Measurements from ENCODE around the gene MLIP.

MLIP gene

DNA sequence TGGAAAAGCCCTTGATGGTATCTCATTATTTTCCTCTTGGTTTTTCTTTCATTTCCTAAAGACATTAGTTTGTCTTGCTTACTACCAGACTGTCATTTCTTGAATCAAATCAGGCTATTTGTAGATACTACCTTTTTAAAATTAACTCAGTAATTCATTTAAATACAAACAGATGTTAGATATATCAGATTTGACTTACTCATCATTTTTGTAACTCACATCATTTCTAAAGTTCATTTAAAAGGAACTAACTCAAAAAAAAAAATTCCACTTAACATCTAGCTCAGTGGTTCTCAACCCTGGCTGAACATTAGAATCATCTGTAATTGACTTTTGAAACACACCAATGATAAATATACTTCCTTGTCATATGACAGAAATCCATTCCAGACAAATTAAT is 148.8 kb downstream of the MLIP start:
- Histone ChIP-seq H3K4me3 (ENCODE audit: low read depth in 1 of 2, low read length in 2 of 2) (no peak overlapping the region), H3K4me1 (ENCODE audit: control insufficient read depth in 1 of 2, insufficient read depth in 2 of 2, low read length in 2 of 2) (no peaks in the 10 kb centered on the region), H3K27ac (ENCODE audit: low read depth, low read length) (no peak overlapping the region), H3K9me3 (ENCODE audit: control insufficient read depth in 1 of 2, low read length in 2 of 2) (no peaks in the 10 kb centered on the region), H3K27me3 (ENCODE audit: control insufficient read depth in 1 of 2, insufficient read depth in 2 of 2, low read length in 2 of 2) (no peaks in the 10 kb centered on the region), H3K9ac (ENCODE audit: low read depth in 1 of 2, low read length in 2 of 2) (no peak overlapping the region), H3K36me3 (ENCODE audit: control insufficient read depth in 1 of 2, insufficient read depth in 2 of 2, low read length in 2 of 2) (no peaks in the 10 kb centered on the region)

- Histone ChIP-seq H3K27ac (ENCODE audit: low read depth, low read length) (no peak overlapping the region), H3K9ac (ENCODE audit: low read depth in 1 of 2, low read length in 2 of 2) (no peak overlapping the region), H3K36me3 (ENCODE audit: control insufficient read depth in 1 of 2, insufficient read depth in 2 of 2, low read length in 2 of 2) (no peaks in the 10 kb centered on the region), H3K27me3 (ENCODE audit: control insufficient read depth in 1 of 2, insufficient read depth in 2 of 2, low read length in 2 of 2) (no peaks in the 10 kb centered on the region), H3K4me3 (ENCODE audit: low read depth in 1 of 2, low read length in 2 of 2) (no peak overlapping the region), H3K9me3 (ENCODE audit: control insufficient read depth in 1 of 2, low read length in 2 of 2) (no peaks in the 10 kb centered on the region), H3K4me1 (ENCODE audit: control insufficient read depth in 1 of 2, insufficient read depth in 2 of 2, low read length in 2 of 2) (no peaks in the 10 kb centered on the region)
These were observed 151.3 kb downstream of the MLIP start for GRCh38 chr6:54262499-54262898.

- Histone ChIP-seq H3K9me3 (ENCODE audit: control insufficient read depth in 1 of 2, low read length in 2 of 2) (no peaks in the 10 kb centered on the region), H3K36me3 (ENCODE audit: control insufficient read depth in 1 of 2, insufficient read depth in 2 of 2, low read length in 2 of 2) (no peaks in the 10 kb centered on the region), H3K27me3 (ENCODE audit: control insufficient read depth in 1 of 2, insufficient read depth in 2 of 2, low read length in 2 of 2) (no peaks in the 10 kb centered on the region), H3K4me1 (ENCODE audit: control insufficient read depth in 1 of 2, insufficient read depth in 2 of 2, low read length in 2 of 2) (no peaks in the 10 kb centered on the region), H3K27ac (ENCODE audit: low read depth, low read length) (no peak overlapping the region), H3K4me3 (ENCODE audit: low read depth in 1 of 2, low read length in 2 of 2) (no peak overlapping the region), H3K9ac (ENCODE audit: low read depth in 1 of 2, low read length in 2 of 2) (no peak overlapping the region)
These were observed 151.7 kb downstream of the MLIP start for GRCh38 chr6:54262971-54263370.

DNA sequence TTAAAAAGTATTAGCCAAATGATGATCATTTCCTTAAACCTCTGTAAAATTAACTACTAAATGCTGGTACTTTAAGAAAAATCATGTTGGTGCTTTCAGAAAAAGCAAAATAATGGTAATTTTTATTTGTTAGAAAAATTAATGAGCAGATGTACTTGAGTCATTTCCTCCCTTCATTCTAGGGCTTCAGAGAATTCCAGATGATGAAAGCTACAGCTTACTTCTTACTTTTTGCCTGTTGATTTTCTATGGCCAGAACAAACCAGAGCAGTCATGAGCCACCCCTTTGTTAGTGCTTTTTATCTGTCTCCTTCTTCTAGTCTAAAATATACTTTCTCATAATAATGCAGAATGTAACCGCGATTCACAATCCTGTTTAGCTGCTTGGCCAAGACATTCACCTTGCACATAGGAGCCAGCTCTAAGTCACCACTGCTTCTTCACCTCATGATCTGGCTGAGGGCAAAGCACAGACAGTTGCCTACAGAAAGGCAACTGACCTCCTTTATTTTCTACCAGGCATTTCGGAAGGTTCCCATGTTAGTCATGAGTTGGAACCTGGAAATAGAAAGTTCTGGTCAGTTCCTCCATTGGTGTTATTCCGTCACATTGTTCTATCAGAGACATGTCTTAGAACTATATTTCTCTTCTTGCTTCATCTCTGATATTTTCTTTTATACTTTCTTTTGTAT is 153.5 kb downstream of the MLIP start:
- no peaks in the 10 kb centered on the region for H3K4me1 ChIP-seq (ENCODE audit: control insufficient read depth in 1 of 2, insufficient read depth in 2 of 2, low read length in 2 of 2)
- no peak overlapping the region for H3K4me3 ChIP-seq (ENCODE audit: low read depth in 1 of 2, low read length in 2 of 2)
- H3K27me3 ChIP-seq (ENCODE audit: control insufficient read depth in 1 of 2, insufficient read depth in 2 of 2, low read length in 2 of 2), result no peaks in the 10 kb centered on the region
- no peaks in the 10 kb centered on the region for H3K9me3 ChIP-seq (ENCODE audit: control insufficient read depth in 1 of 2, low read length in 2 of 2)
- H3K9ac ChIP-seq (ENCODE audit: low read depth in 1 of 2, low read length in 2 of 2), result no peak overlapping the region
- no peaks in the 10 kb centered on the region for H3K36me3 ChIP-seq (ENCODE audit: control insufficient read depth in 1 of 2, insufficient read depth in 2 of 2, low read length in 2 of 2)
- no peak overlapping the region for H3K27ac ChIP-seq (ENCODE audit: low read depth, low read length)

DNA sequence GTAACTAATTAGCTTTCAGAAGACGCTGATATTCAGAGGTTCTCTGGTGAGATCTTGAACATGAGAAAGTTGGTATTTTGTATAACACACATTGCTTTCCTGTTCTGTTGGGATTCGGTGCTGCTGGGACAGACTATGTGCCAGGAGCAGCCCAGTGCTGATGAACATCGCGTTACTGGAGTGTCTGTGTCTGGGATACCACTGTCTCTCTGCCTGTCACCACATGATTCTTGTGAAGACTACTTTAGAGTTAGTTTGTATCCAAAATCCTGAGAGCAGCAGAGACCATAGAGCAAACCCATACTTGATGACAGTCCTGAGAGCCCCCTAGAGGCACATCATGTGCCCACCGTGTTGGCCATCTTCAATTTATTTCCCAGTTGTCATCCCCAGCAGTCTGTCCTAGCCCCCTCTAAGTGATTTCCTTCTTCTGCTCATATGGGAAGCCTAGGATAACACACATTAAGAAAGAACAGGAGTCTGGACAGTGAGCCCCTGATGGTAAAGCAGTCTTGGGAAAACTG is 155.2 kb downstream of the MLIP start:
- Histone ChIP-seq H3K9ac (ENCODE audit: low read depth in 1 of 2, low read length in 2 of 2) (no peak overlapping the region), H3K36me3 (ENCODE audit: control insufficient read depth in 1 of 2, insufficient read depth in 2 of 2, low read length in 2 of 2) (no peaks in the 10 kb centered on the region), H3K9me3 (ENCODE audit: control insufficient read depth in 1 of 2, low read length in 2 of 2) (no peaks in the 10 kb centered on the region), H3K4me3 (ENCODE audit: low read depth in 1 of 2, low read length in 2 of 2) (no peak overlapping the region), H3K27ac (ENCODE audit: low read depth, low read length) (no peak overlapping the region), H3K27me3 (ENCODE audit: control insufficient read depth in 1 of 2, insufficient read depth in 2 of 2, low read length in 2 of 2) (no peaks in the 10 kb centered on the region), H3K4me1 (ENCODE audit: control insufficient read depth in 1 of 2, insufficient read depth in 2 of 2, low read length in 2 of 2) (no peaks in the 10 kb centered on the region)

DNA sequence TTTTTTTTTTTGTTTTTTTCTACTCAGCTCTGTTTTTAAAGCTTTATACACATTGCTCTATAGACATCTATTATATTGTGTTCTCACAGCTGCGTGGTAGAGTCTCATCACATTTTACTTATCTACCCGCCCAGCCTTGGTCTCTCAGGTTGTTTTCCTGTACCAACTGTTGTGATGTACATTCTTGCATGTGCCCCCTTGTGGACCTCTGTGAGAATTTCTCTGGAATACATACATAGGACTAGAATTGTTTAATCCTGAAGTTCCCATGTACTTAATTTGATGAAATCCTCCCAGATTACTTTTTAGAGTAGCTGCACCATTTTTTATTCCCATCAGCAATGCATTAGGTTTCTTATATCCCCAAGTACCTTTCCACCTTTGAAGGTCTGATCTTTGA is 156.6 kb downstream of the MLIP start:
- Histone ChIP-seq H3K9me3 (ENCODE audit: control insufficient read depth in 1 of 2, low read length in 2 of 2) (no peaks in the 10 kb centered on the region), H3K9ac (ENCODE audit: low read depth in 1 of 2, low read length in 2 of 2) (no peak overlapping the region)

DNA sequence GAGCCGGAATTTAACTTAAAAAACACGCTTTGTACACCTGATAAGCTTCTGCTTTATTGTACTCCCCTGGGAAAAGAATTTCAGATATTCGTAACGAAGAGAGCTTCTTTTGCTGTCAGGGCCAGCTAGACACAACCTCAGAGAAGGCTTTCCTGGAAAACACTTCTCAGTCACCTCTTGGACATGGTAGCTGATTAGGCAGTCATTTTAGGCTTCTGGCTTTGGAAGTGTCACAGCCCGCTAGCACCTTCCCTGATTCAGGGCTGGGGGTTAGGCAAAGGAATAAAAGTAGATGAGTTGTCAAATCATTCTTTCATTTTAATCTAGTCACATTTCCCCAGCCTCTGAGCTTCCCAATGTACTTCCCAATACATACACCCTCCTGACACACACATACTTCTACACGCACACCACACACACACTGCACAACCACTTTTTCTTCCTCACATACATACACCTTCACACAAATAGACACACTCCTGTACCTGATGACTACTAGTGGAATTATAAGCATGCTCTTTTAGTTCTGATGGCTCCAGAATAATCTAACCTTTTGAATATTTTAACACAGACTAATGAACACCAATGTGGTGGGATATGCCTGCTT is 162.1 kb downstream of the MLIP start:
- Histone ChIP-seq H3K9me3 (ENCODE audit: control insufficient read depth in 1 of 2, low read length in 2 of 2) (no peaks in the 10 kb centered on the region), H3K4me3 (ENCODE audit: low read depth in 1 of 2, low read length in 2 of 2) (no peak overlapping the region), H3K9ac (ENCODE audit: low read depth in 1 of 2, low read length in 2 of 2) (no peak overlapping the region), H3K36me3 (ENCODE audit: control insufficient read depth in 1 of 2, insufficient read depth in 2 of 2, low read length in 2 of 2) (no peaks in the 10 kb centered on the region), H3K4me1 (ENCODE audit: control insufficient read depth in 1 of 2, insufficient read depth in 2 of 2, low read length in 2 of 2) (no peaks in the 10 kb centered on the region), H3K27me3 (ENCODE audit: control insufficient read depth in 1 of 2, insufficient read depth in 2 of 2, low read length in 2 of 2) (no peaks in the 10 kb centered on the region), H3K27ac (ENCODE audit: low read depth, low read length) (no peak overlapping the region)

More for the DNA sequence above, 156.6 kb downstream of the MLIP start:
- Histone ChIP-seq H3K27ac (ENCODE audit: low read depth, low read length) (no peak overlapping the region), H3K27me3 (ENCODE audit: control insufficient read depth in 1 of 2, insufficient read depth in 2 of 2, low read length in 2 of 2) (no peaks in the 10 kb centered on the region), H3K4me1 (ENCODE audit: control insufficient read depth in 1 of 2, insufficient read depth in 2 of 2, low read length in 2 of 2) (no peaks in the 10 kb centered on the region), H3K36me3 (ENCODE audit: control insufficient read depth in 1 of 2, insufficient read depth in 2 of 2, low read length in 2 of 2) (no peaks in the 10 kb centered on the region), H3K4me3 (ENCODE audit: low read depth in 1 of 2, low read length in 2 of 2) (no peak overlapping the region)

- no peaks in the 10 kb centered on the region for H3K36me3 ChIP-seq (ENCODE audit: control insufficient read depth in 1 of 2, insufficient read depth in 2 of 2, low read length in 2 of 2)
- H3K27me3 ChIP-seq (ENCODE audit: control insufficient read depth in 1 of 2, insufficient read depth in 2 of 2, low read length in 2 of 2), result no peaks in the 10 kb centered on the region
- H3K4me1 ChIP-seq (ENCODE audit: control insufficient read depth in 1 of 2, insufficient read depth in 2 of 2, low read length in 2 of 2), result no peaks in the 10 kb centered on the region
These were observed 163.1 kb downstream of the MLIP start for GRCh38 chr6:54274383-54274782.

GRCh38 chr6:54282186-54282585 is 170.9 kb downstream of the MLIP start:
- Histone ChIP-seq H3K36me3 (ENCODE audit: control insufficient read depth in 1 of 2, insufficient read depth in 2 of 2, low read length in 2 of 2) (no peaks in the 10 kb centered on the region), H3K27ac (ENCODE audit: low read depth, low read length) (no peak overlapping the region), H3K9me3 (ENCODE audit: control insufficient read depth in 1 of 2, low read length in 2 of 2) (no peaks in the 10 kb centered on the region), H3K9ac (ENCODE audit: low read depth in 1 of 2, low read length in 2 of 2) (no peak overlapping the region), H3K27me3 (ENCODE audit: control insufficient read depth in 1 of 2, insufficient read depth in 2 of 2, low read length in 2 of 2) (no peaks in the 10 kb centered on the region), H3K4me3 (ENCODE audit: low read depth in 1 of 2, low read length in 2 of 2) (no peak overlapping the region), H3K4me1 (ENCODE audit: control insufficient read depth in 1 of 2, insufficient read depth in 2 of 2, low read length in 2 of 2) (no peaks in the 10 kb centered on the region)

More at GRCh38 chr6:54274383-54274782, 163.1 kb downstream of the MLIP start:
- Histone ChIP-seq H3K9ac (ENCODE audit: low read depth in 1 of 2, low read length in 2 of 2) (no peak overlapping the region), H3K9me3 (ENCODE audit: control insufficient read depth in 1 of 2, low read length in 2 of 2) (no peaks in the 10 kb centered on the region), H3K4me3 (ENCODE audit: low read depth in 1 of 2, low read length in 2 of 2) (no peak overlapping the region), H3K27ac (ENCODE audit: low read depth, low read length) (no peak overlapping the region)

- Histone ChIP-seq H3K4me3 (ENCODE audit: low read depth in 1 of 2, low read length in 2 of 2) (no peak overlapping the region), H3K9ac (ENCODE audit: low read depth in 1 of 2, low read length in 2 of 2) (no peak overlapping the region), H3K4me1 (ENCODE audit: control insufficient read depth in 1 of 2, insufficient read depth in 2 of 2, low read length in 2 of 2) (no peaks in the 10 kb centered on the region), H3K27ac (ENCODE audit: low read depth, low read length) (no peak overlapping the region), H3K27me3 (ENCODE audit: control insufficient read depth in 1 of 2, insufficient read depth in 2 of 2, low read length in 2 of 2) (no peaks in the 10 kb centered on the region), H3K36me3 (ENCODE audit: control insufficient read depth in 1 of 2, insufficient read depth in 2 of 2, low read length in 2 of 2) (no peaks in the 10 kb centered on the region), H3K9me3 (ENCODE audit: control insufficient read depth in 1 of 2, low read length in 2 of 2) (no peaks in the 10 kb centered on the region)
These were observed 173.1 kb downstream of the MLIP start for GRCh38 chr6:54284161-54284860.

Measured in duodenal mucosa (tissue), 2 donors.